Fibroblast of pulmonary artery (primary cell): ENCODE data around the gene AURKA.

Source experiments
- DNase-seq: peaks from one replicate; pipeline ENCODE4 v3.0.0-alpha.2; 2010; ENCODE audit warnings: low read depth
- H3K4me3 ChIP-seq: replicated peaks from 2 replicates; pipeline ENCODE4 v1.5.1; 2011; ENCODE audit warnings: low read depth, mild to moderate bottlenecking, control low read depth, low read length, moderate library complexity
- TF ChIP-seq, protein P1 (sequence below): IDR thresholded peaks from 2 replicates; pipeline ENCODE4 v1.5.1; 2011; ENCODE audit warnings: mild to moderate bottlenecking, control low read depth, low read length, inconsistent platforms; ENCODE audit errors: missing control alignments

AURKA gene

DNA sequence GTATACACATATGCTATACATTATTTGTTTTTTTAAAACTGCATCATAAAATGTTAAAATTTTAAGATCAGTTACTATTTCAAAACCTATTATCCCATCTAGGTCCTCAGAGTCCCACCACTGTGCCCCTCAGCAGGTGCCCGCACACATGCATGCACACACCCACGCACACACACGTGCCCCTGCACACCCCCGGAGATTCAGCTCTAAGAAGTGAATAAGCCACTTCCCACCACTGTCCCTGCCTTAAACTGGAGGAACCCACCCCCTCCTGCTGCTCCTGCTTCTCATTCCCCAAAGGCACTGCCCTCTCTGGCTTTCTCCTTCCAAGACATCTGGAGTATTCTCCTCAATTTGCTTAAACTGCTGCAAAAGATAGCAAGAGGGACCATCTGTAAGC, 38.7 kb downstream of the AURKA start:
- no peak overlapping the region for H3K4me3 ChIP-seq
- no peak for DNase-seq
- TF ChIP-seq, protein P1, sequence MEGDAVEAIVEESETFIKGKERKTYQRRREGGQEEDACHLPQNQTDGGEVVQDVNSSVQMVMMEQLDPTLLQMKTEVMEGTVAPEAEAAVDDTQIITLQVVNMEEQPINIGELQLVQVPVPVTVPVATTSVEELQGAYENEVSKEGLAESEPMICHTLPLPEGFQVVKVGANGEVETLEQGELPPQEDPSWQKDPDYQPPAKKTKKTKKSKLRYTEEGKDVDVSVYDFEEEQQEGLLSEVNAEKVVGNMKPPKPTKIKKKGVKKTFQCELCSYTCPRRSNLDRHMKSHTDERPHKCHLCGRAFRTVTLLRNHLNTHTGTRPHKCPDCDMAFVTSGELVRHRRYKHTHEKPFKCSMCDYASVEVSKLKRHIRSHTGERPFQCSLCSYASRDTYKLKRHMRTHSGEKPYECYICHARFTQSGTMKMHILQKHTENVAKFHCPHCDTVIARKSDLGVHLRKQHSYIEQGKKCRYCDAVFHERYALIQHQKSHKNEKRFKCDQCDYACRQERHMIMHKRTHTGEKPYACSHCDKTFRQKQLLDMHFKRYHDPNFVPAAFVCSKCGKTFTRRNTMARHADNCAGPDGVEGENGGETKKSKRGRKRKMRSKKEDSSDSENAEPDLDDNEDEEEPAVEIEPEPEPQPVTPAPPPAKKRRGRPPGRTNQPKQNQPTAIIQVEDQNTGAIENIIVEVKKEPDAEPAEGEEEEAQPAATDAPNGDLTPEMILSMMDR = no peak

DNA sequence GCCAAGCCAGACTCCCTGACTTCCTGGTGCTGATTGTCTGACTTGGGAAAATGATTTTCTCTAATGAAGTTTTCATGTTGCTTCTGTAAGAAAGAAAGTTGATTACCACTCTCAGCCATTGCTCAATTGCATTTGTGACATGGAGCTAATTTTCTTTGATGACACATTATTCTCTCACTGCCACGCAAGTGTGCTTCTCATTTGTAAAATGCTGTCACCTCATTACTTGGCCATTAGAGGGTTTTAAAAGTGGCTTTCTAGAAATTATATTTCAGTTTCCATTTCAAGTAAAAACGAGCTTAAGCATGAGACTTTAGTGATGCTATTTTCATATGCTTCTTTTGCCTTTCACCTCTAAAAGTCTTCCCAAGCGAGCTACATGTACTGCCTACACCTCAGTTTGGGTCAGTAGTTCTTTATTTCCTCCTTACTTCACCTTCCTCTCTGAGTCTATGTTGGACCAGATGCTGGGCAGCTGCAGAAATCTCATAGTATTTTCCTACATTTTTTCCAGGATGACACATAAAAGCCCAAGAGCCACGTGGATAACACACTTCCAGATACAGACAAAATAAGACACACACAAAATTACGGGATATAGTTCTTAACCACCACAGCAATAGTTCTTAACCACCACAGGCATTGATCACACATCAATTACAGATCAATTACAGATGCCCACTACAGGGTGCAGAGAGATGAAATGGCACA, 39.5 kb downstream of the AURKA start:
- H3K4me3 ChIP-seq = no peak overlapping the region
- TF ChIP-seq, protein P1 = no peak
- no peak for DNase-seq

DNA sequence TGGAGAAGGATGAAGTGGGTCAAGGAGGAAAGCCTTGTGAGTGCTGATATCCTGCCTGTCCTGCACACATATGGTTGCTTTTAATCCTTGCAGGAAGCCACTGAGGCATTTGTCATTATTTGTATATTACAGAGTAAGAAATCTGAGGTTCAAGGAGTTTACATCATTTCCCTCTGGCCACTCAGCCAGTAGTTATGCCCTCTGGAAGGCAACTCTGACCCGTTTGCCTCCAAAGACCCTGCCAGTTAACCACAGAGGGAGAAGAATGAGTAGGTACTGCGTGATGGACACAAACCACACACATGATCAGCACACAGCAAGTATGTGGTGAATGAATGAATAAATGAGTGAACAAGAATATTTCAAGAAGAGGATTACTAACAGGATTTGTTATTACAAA, 41.2 kb downstream of the AURKA start:
- no peak for DNase-seq
- H3K4me3 ChIP-seq = no peak overlapping the region
- TF ChIP-seq, protein P1 = no peak

DNA sequence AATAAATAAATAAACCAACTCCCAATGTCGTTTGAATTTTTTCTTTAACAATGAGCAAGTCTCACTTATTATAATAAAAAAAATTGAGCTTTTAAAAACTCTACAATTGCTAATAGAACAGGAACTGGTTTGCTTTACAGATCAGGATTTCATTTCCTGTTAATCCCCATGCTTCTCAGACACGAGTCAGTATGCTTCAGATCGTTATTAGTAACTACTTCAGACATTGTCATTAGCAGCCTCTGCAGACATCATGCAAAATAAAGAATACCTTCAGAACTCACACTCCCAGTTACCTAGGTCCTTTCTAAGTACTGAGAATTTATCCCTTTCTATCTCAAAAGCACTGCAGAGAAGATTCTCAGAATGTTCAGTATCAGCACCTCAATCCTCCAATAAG, 43.3 kb downstream of the AURKA start:
- TF ChIP-seq, protein P1 = no peak
- H3K4me3 ChIP-seq = no peak overlapping the region
- no peak for DNase-seq

DNA sequence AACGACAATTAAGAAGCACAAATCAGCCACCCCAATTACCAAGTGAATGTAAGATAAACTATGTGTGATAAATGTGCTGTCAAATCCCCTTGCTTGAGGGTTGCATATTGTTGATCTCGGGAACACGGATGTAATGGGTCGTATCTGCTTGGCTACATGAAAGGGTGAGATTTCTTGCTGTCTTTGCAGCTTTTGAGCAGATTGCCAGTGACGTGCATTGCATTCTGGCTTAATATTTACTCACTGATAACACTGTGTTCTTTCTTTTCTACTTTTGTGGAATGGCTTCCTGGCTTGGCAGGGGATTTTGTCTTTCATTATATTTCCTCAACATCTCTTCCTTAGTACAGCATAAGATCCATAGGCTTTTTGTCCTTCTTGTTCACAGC, 43.7 kb downstream of the AURKA start:
- TF ChIP-seq, protein P1 = no peak
- DNase-seq = peak; percentile 23
- H3K4me3 ChIP-seq = no peak overlapping the region

DNA sequence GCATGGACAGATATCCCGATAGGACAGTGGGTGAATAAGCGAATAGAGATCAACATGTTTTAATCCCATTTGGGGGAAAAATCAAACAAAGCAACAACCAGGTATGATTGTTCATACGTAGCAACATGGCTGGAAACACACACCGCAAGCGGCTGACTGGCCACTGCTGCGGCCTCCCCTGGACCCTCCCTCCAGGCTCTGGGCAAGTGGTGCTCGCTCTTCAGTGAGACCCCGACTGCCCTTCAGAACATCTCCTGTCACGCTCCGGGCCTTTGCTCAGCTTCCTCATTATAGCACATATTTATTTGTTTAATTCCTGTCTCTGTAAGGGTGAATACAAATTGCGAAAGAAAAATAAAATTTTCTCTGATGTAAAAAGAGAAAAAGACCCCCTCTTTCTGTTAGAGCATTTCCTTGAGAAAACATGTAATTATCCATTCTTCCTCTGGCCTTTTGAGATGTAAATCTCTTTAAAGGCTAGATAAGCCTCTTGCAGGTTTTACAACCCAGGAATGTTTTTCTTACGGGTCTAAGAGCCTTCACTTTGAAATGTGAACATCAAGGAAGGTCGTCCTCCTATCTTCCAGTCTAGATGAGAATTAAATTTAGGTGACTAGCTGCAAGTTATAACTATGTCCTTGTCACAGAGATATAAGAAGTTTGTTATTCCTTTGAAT, 44.2 kb downstream of the AURKA start:
- no peak overlapping the region for H3K4me3 ChIP-seq
- no peak for DNase-seq
- TF ChIP-seq, protein P1 = no peak

DNA sequence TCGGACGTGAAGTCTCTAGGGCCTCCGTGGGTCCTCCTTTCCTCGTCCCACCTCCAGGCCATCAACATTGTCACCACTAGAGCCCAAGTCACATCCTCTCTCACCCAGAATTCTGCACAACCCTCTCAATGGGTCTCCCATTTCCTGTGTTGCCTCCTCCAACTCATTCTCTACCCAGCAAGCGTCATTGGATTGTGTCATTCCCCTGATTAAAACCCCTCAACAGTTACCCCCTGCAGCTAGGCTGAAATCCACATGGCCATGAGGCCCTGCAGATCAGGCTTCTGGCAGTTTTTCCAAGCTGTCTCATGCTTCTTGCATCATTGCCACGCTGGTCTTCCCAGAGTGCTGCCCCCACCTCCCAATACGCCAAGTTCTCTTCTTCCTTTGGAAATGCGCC, 46.1 kb downstream of the AURKA start:
- TF ChIP-seq, protein P1 = no peak
- DNase-seq = no peak
- H3K4me3 ChIP-seq = no peak overlapping the region
